Left cardiac atrium (tissue), 4 donors: ENCODE data around the gene NGFR. TPM values are rescaled to one million over a fixed set of nuclear protein-coding genes. Genes with fewer than 3 reads are reported as not detected.
A peak's percentile ranks its signal among the peaks of the same experiment; 100 is the strongest.

ENCODE experiments used
- ATAC-seq, 2 donors: fragments of 200-7000 bp; cut with Tn5 transposase; one replicate each; pipeline ENCODE4 v1.9.1; 2020; ENCODE audit warnings: mild to moderate bottlenecking in 2 of 2, moderate library complexity in 2 of 2
- DNase-seq: peaks from one replicate; pipeline ENCODE4 v3.0.0-alpha.2; 2020
- intact Hi-C, 2 donors: fragments of 100-400 bp; cut with DNase I; formaldehyde crosslinking; loops; one replicate each; pipeline versions ENCODE4 v1.14.1 to v1.15.1; 2022 to 2023
- microRNA-seq, 2 donors: library from miRNA; unstranded; fragments of <30 nt; microRNA quantifications; one replicate each; pipeline ENCODE4 v1.2.0, GENCODE V29; 2020
- total RNA-seq, 2 donors: library from RNA; stranded (reverse); fragmentation: NEBNext Ultra II Directional; extraction: Animal tissue kit (Norgen Biotek cat#: 25700); gene quantifications; one replicate each; pipeline ENCODE4 v1.2.1, GENCODE V29; 2021
- donor health status: DM: no; HTN: yes; CAD: no.
- donor health status: DM: no; HTN: yes; CAD: no; lungs with severe emphysema.
- donor health status: DM: yes; HTN: yes; CAD: no.
- donor health status: Dilated cardiomyopathy.

The NGFR gene
- total RNA-seq, 2 donors from 2014 or later: 13.7 to 31.1 TPM

DNA sequence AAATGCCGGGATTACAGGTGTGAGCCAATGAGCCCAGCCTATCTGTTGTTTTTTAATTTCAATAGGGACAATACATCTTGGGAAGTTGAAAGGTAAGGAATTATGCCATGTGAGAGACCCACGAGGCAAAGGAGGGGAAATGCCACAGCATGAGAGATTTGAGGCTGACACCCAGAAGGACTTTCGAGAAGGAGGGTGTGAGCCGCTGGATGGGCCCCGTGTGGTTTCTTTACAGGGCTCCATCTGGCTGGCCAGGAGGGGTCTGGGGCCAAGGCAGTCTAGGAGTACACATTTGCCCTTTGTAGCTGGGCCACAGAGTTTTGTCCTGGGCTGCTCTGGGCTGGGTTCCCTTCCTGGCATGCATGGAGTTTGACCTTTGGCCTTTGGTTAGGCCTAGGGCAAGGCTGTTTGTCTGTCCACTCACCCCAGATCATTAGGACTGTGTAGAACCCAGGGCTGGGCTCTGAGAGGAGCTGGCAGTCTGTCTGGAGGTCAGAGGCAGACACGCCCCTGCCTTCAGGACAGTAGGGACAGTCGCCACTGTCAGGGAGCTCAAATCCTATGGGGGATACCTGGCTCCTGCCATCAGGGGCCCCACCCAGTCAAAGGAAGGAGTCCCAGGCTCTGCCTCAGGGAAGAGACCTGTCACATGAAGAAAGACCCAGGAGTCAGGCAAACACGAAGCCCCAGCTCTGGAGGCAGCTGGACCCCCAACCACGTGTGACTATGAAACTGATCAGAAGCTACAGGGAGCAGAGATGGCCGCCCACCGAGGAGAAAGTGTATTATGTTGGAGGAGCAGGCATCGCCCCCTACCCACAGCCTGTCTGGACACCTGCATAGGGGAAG lies 56.4 kb downstream of the NGFR start:
- ATAC-seq: no peak
- intact Hi-C loops: loop anchor here (10.0 kb wide), 2 partner anchors 147 to 237 kb away; no protein-coding TSS in a partner anchor
- DNase-seq: no peak

DNA sequence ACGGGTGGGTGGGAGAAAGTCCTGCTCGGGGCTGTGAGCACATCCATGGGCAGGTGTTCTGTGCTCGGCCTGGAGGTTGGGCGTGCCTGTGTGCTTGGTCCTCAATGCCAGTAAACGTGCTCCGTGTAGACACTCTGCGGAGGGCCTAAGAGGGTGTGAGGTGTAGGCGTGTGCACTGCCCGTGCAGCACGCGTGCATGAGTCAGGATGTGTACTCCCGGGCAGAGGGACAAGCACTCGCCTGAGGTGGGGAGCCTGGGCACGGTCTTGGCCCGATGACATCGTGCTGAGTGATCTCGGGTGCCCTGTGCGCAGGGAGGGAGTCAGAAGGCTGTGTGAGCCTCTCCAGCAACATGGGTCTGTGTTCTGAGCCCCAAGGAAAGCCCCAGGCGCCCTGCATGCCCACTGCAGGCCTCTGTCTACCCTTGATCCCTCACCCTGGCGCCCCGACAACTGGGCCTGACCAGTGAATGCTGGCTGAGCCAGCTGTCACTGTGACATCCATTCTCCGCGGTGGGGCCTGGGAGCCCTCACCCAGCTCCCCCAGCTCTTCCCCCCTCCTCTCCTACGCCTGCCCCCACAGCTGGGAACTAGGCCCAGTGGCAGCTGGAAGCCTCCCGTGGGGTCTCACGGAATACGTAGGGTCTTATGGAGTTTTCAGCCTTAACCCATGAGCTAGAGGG lies 57.1 kb downstream of the NGFR start:
- intact Hi-C loops: loop anchor here (10.0 kb wide), 2 partner anchors 147 to 237 kb away; no protein-coding TSS in a partner anchor
- ATAC-seq (no peak), DNase-seq (no peak)

DNA sequence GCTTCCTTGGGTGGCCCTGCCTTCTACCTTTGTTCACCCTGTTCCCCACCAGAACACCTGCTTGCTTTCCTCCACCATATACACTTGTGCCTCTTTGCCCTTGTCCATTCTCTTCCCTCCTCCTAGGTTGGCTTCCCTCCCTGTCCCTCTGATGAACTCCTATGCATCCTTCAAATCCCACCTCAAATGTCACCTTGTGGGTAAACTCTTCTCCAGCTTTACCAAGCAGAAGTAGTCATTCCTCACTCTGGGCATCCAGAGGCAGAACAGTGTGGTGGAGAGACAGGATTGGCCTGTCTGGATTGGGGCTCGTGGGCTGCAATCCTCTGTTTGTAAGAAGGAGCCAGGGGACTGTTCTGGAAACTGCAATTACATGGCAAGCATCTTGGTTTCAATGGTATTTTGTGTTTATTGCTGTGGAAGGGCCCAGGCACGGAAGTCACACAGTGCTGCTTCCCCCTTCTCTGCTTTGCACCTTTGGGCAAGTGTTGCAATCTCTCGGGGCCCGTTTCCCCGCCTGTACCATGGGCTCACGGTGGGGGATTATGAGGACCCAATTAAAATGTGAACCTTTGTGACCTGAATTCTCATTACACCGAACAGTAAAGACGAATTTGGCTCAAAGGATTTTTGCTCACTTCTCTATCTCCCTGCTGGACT lies 58.7 kb downstream of the NGFR start:
- intact Hi-C loops: loop anchor here (10.0 kb wide), 2 partner anchors 149 to 239 kb away; no protein-coding TSS in a partner anchor
- no peak for ATAC-seq
- no peak for DNase-seq

DNA sequence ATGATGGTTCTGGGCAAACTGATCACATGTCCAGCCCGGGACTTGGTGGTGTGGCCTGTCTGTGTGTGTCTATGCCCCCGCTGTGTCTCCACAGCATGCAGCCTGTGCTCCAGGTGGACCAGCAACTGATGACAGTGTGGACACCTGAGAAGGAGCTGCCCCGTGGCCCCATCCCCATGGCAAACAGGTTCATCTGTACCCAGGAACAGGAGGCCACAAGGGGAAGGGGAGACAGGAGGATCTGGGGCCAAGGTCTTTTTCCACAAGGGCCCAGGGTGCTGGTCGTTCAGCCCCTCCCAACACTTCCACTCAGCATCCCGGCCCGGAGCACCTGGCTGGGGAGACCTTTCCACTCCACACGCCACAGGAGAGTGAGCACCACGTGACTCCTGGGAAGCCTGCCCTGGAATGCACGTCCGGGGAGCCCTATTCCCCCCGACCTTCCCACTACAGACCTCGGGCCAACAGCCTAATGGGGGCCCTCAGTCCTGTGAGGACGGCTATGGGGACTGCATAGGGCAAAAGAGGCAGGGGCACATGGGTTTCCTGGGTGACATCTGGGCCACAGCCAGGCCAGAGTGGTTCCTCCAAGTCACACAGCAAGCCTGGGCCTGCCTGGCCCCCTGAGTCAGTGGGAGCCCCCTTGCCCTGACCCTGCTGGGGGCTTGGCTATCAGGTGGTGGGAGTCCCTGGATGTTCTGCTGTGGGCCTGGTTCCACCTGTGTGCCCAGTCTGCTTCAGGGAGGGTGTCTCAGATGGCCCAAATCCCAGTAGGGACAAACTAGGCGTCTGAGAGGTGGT lies 59.8 kb downstream of the NGFR start:
- DNase-seq (peak; percentile 26), ATAC-seq (no peak)
- intact Hi-C loops: loop anchor here (10.0 kb wide), 2 partner anchors 150 to 240 kb away; no protein-coding TSS in a partner anchor

DNA sequence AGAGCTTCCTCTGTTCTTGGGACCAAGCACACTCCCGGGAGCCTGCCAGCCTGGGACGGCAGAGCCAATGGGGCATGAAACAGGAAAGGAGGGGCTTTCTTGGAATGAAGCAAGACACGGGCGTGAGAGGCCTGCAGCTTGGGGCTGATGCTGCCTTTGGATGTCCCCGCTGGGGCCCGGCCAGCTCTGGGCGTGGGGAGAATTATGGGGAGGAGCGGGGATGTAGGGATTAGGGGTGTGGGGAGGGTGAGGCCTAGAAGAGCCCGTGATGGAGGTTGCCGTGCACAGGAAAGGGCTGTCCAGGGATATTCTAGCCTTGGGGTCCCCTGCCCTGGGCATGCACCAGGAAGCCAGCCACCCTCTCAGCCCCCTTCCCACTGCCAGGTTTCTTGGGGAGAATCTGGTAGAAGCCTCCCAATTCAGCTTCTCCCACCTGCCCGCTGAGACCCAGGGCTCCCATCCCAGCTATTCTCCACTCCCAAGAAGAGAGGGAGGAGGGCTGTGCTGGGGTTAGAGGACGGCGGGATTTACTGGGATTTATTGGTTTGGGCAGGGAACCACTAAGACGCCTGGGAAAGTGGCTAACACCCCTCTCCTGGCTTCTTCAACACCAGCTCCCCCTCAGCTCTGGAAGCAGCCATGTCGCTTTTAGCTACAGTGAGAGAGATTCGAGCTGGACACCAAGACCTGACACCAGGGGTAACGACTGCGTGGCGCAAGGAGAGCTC lies 60.6 kb downstream of the NGFR start:
- intact Hi-C loops: loop anchor here (1.0 to 10.0 kb wide), 4 partner anchors 59 to 241 kb away; no protein-coding TSS in a partner anchor
- DNase-seq (no peak), ATAC-seq (no peak)

DNA sequence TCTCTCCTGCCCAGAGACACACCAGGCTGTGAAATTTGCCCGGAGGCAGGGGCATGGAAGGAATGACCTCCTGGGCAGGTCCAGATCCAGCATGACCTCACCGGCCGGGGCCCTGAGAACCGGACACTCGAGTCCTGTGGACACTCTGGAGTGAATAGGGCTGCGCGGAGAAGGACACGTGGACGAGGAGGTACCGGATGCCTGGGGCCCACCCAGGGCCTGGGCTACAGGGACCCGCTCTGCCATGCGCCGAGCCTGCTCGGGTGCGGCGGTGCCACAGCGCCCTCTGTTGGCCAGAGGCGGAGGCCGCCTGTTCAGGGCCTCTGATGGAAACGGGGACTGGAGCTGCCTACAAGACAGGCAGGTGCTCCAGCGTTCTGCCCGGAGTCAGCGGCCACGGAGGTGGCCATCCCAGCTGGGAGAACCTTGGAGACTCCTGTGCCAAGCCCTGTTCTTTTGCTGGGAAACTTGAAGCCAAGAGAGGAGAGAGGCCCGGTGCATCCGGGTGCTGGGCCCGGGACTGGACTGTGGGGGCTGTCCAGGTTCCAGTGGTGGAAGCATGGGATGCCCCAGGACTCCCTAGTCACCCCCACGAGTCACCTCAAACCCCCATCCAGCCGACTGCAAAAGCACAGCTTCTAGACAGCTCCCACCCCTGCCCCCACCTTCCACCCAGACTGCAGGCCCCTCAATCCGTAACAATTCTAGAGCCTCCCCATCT lies 61.3 kb downstream of the NGFR start:
- intact Hi-C loops: loop anchor here (1.0 to 10.0 kb wide), 4 partner anchors 60 to 242 kb away; no protein-coding TSS in a partner anchor
- ATAC-seq: peak; percentile 93 to 94

DNA sequence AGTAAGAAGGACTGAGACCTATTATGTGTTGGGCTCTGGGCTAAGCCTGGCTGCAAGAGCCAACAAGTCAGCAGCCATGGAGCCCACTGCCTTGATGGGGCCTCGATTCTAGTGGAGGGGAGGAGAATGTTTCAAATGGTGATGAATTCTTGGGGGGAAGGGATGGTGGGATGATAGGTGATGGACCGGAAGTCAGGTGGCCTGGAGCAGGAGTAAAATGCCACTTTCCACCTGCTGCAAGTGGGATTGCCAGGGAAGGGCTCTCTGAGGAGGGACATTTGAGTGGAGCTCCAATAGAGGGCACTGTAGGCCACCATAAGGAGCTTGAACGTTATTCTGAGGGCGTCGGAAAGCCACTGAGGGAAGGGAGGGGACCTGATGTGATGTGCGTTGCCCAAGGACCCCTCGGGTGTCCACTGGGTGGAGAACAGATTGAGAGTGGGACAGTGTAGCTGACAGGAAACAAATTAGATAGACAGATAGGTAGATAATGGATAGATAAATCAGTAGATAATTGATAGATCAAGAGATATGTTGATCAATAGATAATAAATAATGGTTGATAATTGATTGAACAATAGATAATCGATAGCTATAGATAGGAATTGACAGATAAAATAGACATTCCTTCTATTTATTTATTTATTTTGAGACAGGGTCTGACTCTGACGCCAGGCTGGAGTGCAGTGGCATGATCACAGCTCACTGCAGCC lies 62.4 kb downstream of the NGFR start:
- ATAC-seq: peak in 1 of 2 donors; percentile 58
- DNase-seq: peak; percentile 32
- intact Hi-C loops: loop anchor here (10.0 kb wide), 2 partner anchors 153 to 243 kb away; no protein-coding TSS in a partner anchor

More for the DNA sequence above, 61.3 kb downstream of the NGFR start:
- DNase-seq: peak; percentile 86

Small RNA genes within 50 kb of the gene (microRNA-seq; reads per million reads assigned to microRNA genes)
- gene MIR6165: 0 to 0.54 reads per million in 2 donors

Other genes starting within 250 kb of the NGFR start
- gene ZNF652, start 133.0 kb upstream of the NGFR start, total RNA-seq: 10 to 100 TPM; 23.4 to 25.2 TPM
- gene PHB1, start 80.4 kb upstream of the NGFR start, total RNA-seq: 100 to 1,000 TPM; 203 to 215 TPM
- 1 to 10 TPM; 3.6 to 6.5 TPM for gene NXPH3, start 80.6 kb downstream of the NGFR start, total RNA-seq
- 10 to 100 TPM; 60.5 to 69.5 TPM for gene SPOP, start 182.8 kb downstream of the NGFR start, total RNA-seq
- gene SLC35B1, start 212.7 kb downstream of the NGFR start, total RNA-seq: 10 to 100 TPM; 48.8 to 78.8 TPM